ENCODE data around the gene GPC6.

DNA sequence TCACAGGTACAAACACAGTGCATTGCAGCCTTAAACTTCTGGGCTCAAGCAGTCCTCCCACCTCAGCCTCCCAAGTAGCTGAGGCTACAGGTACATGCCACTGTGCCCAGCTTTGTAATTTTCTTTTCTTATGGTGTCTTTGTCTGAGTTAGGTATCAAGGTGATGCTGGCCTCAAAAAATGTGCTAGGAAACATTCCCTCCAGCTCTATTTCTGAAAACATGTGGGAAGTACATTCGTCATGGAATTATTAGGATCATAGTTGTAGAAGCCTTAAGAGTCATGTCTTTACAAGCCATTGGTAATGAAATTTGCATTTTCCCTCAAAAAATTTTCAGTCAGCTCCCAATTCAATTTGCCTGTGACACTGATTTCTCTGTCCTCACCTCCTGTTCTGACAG lies 1021.3 kb downstream of the GPC6 start:
- TF ChIP-seq, protein P1, sequence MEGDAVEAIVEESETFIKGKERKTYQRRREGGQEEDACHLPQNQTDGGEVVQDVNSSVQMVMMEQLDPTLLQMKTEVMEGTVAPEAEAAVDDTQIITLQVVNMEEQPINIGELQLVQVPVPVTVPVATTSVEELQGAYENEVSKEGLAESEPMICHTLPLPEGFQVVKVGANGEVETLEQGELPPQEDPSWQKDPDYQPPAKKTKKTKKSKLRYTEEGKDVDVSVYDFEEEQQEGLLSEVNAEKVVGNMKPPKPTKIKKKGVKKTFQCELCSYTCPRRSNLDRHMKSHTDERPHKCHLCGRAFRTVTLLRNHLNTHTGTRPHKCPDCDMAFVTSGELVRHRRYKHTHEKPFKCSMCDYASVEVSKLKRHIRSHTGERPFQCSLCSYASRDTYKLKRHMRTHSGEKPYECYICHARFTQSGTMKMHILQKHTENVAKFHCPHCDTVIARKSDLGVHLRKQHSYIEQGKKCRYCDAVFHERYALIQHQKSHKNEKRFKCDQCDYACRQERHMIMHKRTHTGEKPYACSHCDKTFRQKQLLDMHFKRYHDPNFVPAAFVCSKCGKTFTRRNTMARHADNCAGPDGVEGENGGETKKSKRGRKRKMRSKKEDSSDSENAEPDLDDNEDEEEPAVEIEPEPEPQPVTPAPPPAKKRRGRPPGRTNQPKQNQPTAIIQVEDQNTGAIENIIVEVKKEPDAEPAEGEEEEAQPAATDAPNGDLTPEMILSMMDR (IDR thresholded peaks at IDR 0.05; ENCODE audit: insufficient read depth, low read length) = no peak
- TF ChIP-seq GABPA (IDR thresholded peaks at IDR 0.05; ENCODE audit: low read depth) = no peak
- TF ChIP-seq, protein P2, sequence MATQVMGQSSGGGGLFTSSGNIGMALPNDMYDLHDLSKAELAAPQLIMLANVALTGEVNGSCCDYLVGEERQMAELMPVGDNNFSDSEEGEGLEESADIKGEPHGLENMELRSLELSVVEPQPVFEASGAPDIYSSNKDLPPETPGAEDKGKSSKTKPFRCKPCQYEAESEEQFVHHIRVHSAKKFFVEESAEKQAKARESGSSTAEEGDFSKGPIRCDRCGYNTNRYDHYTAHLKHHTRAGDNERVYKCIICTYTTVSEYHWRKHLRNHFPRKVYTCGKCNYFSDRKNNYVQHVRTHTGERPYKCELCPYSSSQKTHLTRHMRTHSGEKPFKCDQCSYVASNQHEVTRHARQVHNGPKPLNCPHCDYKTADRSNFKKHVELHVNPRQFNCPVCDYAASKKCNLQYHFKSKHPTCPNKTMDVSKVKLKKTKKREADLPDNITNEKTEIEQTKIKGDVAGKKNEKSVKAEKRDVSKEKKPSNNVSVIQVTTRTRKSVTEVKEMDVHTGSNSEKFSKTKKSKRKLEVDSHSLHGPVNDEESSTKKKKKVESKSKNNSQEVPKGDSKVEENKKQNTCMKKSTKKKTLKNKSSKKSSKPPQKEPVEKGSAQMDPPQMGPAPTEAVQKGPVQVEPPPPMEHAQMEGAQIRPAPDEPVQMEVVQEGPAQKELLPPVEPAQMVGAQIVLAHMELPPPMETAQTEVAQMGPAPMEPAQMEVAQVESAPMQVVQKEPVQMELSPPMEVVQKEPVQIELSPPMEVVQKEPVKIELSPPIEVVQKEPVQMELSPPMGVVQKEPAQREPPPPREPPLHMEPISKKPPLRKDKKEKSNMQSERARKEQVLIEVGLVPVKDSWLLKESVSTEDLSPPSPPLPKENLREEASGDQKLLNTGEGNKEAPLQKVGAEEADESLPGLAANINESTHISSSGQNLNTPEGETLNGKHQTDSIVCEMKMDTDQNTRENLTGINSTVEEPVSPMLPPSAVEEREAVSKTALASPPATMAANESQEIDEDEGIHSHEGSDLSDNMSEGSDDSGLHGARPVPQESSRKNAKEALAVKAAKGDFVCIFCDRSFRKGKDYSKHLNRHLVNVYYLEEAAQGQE (IDR thresholded peaks at IDR 0.05; ENCODE audit: insufficient replicate concordance, low read depth) = no peak

Measured in HL-60 (cell line).